Left lung (tissue), 14 donors: ENCODE results near the gene RRAGD. TPM values are rescaled to one million over a fixed set of nuclear protein-coding genes. Genes with fewer than 3 reads are reported as not detected.
A peak's percentile ranks its signal among the peaks of the same experiment; 100 is the strongest.

Experiments
- ATAC-seq: fragments of 200-7000 bp; cut with Tn5 transposase; one replicate; pipeline ENCODE4 v1.9.1; 2020; ENCODE audit warnings: moderate library complexity
- DNase-seq, 4 donors: peaks; one replicate each; pipeline ENCODE4 v3.0.0-alpha.2; 2013 to 2020
- H3K27ac ChIP-seq, 2 donors: fragments of 200-600 bp; sonication (generic) in 1 of 2; one replicate each; pipeline versions ENCODE4 v1.5.0 to v1.8.0; 2020 to 2021
- H3K27me3 ChIP-seq, 2 donors: fragments of 200-600 bp; sonication (generic) in 1 of 2; one replicate each; pipeline versions ENCODE4 v1.5.0 to v1.8.0; 2020 to 2021
- H3K36me3 ChIP-seq, 2 donors: fragments of 200-600 bp; sonication (generic) in 1 of 2; one replicate each; pipeline versions ENCODE4 v1.5.0 to v1.8.0; 2020 to 2021
- H3K4me1 ChIP-seq, 2 donors: fragments of 200-600 bp; one replicate each; pipeline ENCODE4 v1.8.0; 2021
- H3K4me3 ChIP-seq, 2 donors: fragments of 200-600 bp; sonication (generic) in 1 of 2; one replicate each; pipeline versions ENCODE4 v1.5.0 to v1.8.0; 2020 to 2021; ENCODE audit warnings: mild to moderate bottlenecking in 1 of 2
- H3K9me3 ChIP-seq, 2 donors: fragments of 200-600 bp; sonication (generic) in 1 of 2; one replicate each; pipeline versions ENCODE4 v1.5.0 to v1.8.0; 2020 to 2021
- intact Hi-C, 2 donors: fragments of 100-400 bp; cut with DNase I; formaldehyde crosslinking; loops; one replicate each; pipeline versions ENCODE4 v1.11.2 to v1.14.2; 2022
- long read RNA-seq, 12 donors: library from polyadenylated mRNA in 2 of 12; unstranded in 2 of 12; transcript quantifications; one replicate each; pipeline ENCODE4 v2.0.0 and lab custom pipeline, GENCODE V29; 2019 to 2026
- polyA plus RNA-seq, 6 donors: library from polyadenylated mRNA; unstranded; fragments of 120-200 nt; gene quantifications; one replicate each; pipeline ENCODE4 v1.2.1, GENCODE V29; 2013; ENCODE audit not compliant: insufficient read length in 6 of 6
- total RNA-seq, 2 donors: library from RNA; stranded (reverse); fragmentation: NEBNext Ultra II Directional; extraction: Animal tissue kit (Norgen Biotek cat#: 25700); gene quantifications; one replicate each; pipeline ENCODE4 v1.2.1, GENCODE V29; 2021
- TF ChIP-seq, protein P1 (sequence below), 2 donors: fragments of 200-600 bp; sonication (generic) in 1 of 2; IDR thresholded peaks; one replicate each; pipeline versions ENCODE4 v1.5.0 to v1.8.0; 2021; ENCODE audit warnings: antibody characterized with exemption in 2 of 2
- donor health status: DM: no; HTN: yes; CAD: no.
- donor health status: DM: no; HTN: no; CAD: no.

The RRAGD gene, protein sequence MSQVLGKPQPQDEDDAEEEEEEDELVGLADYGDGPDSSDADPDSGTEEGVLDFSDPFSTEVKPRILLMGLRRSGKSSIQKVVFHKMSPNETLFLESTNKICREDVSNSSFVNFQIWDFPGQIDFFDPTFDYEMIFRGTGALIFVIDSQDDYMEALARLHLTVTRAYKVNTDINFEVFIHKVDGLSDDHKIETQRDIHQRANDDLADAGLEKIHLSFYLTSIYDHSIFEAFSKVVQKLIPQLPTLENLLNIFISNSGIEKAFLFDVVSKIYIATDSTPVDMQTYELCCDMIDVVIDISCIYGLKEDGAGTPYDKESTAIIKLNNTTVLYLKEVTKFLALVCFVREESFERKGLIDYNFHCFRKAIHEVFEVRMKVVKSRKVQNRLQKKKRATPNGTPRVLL
- total RNA-seq (10 to 100 TPM; 43.2 to 47.6 TPM), polyA plus RNA-seq (1 to 10 TPM; 2.3 to 3.7 (median 2.7) TPM)
- long read RNA-seq, donor 1, result 0 reads
- long read RNA-seq, donor 2, result 0 reads
- long read RNA-seq, donor 3, full-length matches to known transcripts, result 1 of 1 reads
- long read RNA-seq, donor 3, partial matches to known transcripts, result 0 of 1 reads
- long read RNA-seq, donor 3, other reads (novel, unspliced or antisense), result 0 of 1 reads
- long read RNA-seq, donor 4, partial matches to known transcripts, result 0 of 2 reads
- long read RNA-seq, donor 4, other reads (novel, unspliced or antisense), result 2 of 2 reads
- long read RNA-seq, donor 5, full-length matches to known transcripts, result 1 of 1 reads
- long read RNA-seq, donor 5, partial matches to known transcripts, result 0 of 1 reads
- long read RNA-seq, donor 5, other reads (novel, unspliced or antisense), result 0 of 1 reads
- long read RNA-seq, donor 6, result 0 reads
- long read RNA-seq, donor 7, full-length matches to known transcripts, result 1 of 1 reads
- long read RNA-seq, donor 7, partial matches to known transcripts, result 0 of 1 reads
- long read RNA-seq, donor 7, other reads (novel, unspliced or antisense), result 0 of 1 reads
- long read RNA-seq, donor 8, full-length matches to known transcripts, result 2 of 2 reads
- long read RNA-seq, donor 8, partial matches to known transcripts, result 0 of 2 reads
- long read RNA-seq, donor 8, other reads (novel, unspliced or antisense), result 0 of 2 reads
- long read RNA-seq, donor 9, result 0 reads
- long read RNA-seq, donor 10, full-length matches to known transcripts, result 2 of 2 reads
- long read RNA-seq, donor 10, partial matches to known transcripts, result 0 of 2 reads
- long read RNA-seq, donor 10, other reads (novel, unspliced or antisense), result 0 of 2 reads
- long read RNA-seq, donor 11, full-length matches to known transcripts, result 23 of 23 reads
- long read RNA-seq, donor 11, partial matches to known transcripts, result 0 of 23 reads
- long read RNA-seq, donor 11, other reads (novel, unspliced or antisense), result 0 of 23 reads
- long read RNA-seq, donor 12, result 0 reads

DNA sequence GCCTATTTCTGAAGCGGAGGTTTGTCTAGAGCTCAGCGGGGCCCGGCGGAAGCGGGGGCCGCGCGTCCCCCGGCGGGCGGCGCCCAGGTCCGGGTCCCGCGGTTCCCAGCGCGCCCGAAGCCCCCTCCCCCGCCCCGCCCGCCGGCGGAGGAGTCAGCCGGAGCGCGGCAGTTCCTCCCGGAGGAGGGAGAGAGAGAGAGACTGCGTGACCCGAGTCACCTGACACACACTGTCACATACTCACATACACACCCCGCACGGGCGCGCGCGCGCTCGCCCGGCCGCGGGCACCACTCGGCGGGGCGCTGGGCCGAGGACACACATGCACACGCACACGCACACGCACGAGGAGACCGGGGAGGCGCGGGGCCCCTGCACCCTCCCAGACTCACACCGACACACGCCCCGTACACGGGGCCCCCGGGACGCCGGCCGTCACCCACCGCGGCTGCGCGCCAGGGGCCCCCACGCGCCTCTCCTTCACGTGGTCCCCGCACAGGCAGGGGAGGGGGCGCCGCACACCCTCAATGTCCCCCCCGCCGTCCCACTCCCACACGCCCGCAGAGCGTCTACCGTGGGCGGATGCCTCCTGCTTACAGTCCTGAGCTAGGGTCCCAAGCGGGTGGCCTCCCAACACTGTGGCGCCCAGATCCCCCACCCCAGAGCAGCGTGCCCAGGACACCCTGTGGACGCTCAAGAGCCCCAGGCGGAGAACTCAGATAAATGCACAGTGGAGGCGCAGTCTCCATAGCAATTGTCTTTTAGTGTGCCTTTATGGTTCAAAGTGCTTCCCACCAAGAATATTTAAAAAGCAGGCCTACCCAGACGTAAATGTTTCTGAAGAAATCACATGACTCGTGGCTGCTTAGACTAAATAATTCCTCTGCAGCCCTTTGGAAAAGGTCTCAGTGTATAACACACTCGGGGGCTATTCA is at the start of gene RRAGD:
TSS of gene RRAGD (minus strand) at position 203 of the 935 bp plus-strand sequence. CDS start 280 bp downstream, outside the sequence.
- Histone ChIP-seq H3K9me3 (no peaks in the 10 kb centered on the region), H3K4me1 (peaks cover 8 to 36% of the 10 kb centered on the region in 2 donors), H3K4me3 (peak within 1 kb of the TSS; percentile 72 to 82), H3K27ac (peak within 1 kb of the TSS; percentile 72 to 86), H3K27me3 (no peaks in the 10 kb centered on the region), H3K36me3 (no peaks in the 10 kb centered on the region)
- ATAC-seq (peak; percentile 89), DNase-seq (peak; percentile 50 to 93 (median 80))
- intact Hi-C loops, result no loop called here
- TF ChIP-seq, protein P1, sequence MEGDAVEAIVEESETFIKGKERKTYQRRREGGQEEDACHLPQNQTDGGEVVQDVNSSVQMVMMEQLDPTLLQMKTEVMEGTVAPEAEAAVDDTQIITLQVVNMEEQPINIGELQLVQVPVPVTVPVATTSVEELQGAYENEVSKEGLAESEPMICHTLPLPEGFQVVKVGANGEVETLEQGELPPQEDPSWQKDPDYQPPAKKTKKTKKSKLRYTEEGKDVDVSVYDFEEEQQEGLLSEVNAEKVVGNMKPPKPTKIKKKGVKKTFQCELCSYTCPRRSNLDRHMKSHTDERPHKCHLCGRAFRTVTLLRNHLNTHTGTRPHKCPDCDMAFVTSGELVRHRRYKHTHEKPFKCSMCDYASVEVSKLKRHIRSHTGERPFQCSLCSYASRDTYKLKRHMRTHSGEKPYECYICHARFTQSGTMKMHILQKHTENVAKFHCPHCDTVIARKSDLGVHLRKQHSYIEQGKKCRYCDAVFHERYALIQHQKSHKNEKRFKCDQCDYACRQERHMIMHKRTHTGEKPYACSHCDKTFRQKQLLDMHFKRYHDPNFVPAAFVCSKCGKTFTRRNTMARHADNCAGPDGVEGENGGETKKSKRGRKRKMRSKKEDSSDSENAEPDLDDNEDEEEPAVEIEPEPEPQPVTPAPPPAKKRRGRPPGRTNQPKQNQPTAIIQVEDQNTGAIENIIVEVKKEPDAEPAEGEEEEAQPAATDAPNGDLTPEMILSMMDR (IDR thresholded peaks at IDR 0.05), result no peak

DNA sequence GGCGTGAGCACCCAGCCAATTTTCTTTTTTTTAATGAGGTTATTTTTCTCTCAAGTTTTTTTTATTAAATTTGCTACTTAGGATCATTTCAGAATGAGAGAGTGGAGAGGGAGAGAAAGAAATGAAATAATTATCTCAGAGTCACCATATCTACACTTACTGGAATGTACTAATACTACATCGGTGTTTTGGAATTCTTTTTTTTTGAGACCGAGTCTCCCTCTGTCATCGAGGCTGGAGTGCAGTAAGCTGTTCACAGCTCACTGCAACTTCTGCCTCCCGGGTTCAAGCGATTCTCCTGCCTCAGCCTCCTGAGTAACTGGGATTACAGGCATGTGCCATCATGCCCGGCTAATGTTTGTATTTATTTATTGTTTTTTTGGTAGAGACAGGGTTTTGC is 48.6 kb upstream of the RRAGD start:
- ATAC-seq, result no peak
- Histone ChIP-seq H3K4me1 (no peaks in the 10 kb centered on the region), H3K36me3 (no peaks in the 10 kb centered on the region), H3K4me3 (no peak overlapping the region), H3K27ac (no peak overlapping the region), H3K27me3 (no peaks in the 10 kb centered on the region), H3K9me3 (no peaks in the 10 kb centered on the region)
- no peak for DNase-seq
- intact Hi-C loops, result no loop called here
- TF ChIP-seq, protein P1 (IDR thresholded peaks at IDR 0.05), result no peak

DNA sequence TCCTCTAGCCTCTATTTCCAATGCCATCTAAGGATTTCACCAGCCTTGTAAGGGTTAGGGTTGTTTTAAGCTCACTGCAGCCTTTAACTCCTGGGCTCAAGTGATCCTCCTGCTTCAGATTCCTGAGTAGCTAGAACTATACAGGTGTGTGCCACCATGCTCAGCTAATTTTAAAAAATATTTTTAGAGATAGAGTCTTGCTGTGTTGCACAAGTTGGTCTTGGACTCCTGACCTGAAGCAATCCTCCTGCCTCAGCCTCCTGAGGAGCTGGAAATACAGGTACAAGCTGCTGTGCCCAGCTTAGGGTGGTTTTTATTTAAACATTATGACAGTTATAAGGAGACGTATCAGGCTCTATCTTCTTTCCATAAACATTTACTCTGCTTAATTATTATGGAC is 47.4 kb upstream of the RRAGD start:
- no peak for DNase-seq
- H3K36me3 ChIP-seq, result no peaks in the 10 kb centered on the region

DNA sequence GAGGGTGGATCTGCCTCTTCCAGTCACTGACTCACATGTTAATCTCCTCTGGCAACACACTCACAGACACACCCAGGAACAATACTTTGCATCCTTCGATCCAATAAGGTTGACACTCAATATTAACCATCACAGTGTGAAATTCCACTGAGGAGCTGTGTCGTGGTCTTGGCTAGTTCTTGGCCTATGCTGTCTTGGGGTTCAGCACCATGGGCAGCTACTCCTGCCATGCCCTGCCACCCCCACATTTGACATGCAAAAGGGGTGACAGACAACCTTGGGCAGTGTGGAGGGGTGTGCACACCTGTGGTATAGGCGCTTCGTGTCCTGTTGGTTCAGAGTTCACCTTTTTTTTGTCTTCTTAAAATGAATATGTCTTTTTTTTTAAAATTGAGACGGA is 46.6 kb upstream of the RRAGD start:
- Histone ChIP-seq H3K4me1 (no peaks in the 10 kb centered on the region), H3K27ac (no peak overlapping the region), H3K4me3 (no peak overlapping the region), H3K9me3 (no peaks in the 10 kb centered on the region), H3K27me3 (no peaks in the 10 kb centered on the region), H3K36me3 (no peaks in the 10 kb centered on the region)
- TF ChIP-seq, protein P1 (IDR thresholded peaks at IDR 0.05), result no peak
- intact Hi-C loops, result no loop called here
- no peak for DNase-seq
- no peak for ATAC-seq

More for the DNA sequence above, 47.4 kb upstream of the RRAGD start:
- Histone ChIP-seq H3K9me3 (no peaks in the 10 kb centered on the region), H3K4me3 (no peak overlapping the region), H3K27ac (no peak overlapping the region), H3K4me1 (no peaks in the 10 kb centered on the region), H3K27me3 (no peaks in the 10 kb centered on the region)
- TF ChIP-seq, protein P1 (IDR thresholded peaks at IDR 0.05), result no peak
- ATAC-seq, result no peak
- intact Hi-C loops, result no loop called here
